Midbrain (tissue), 1 donor: ENCODE results near the gene TMEM9B.
"Not testable (repeated sequence)": the region's sequence is repeated elsewhere in the genome, so short reads cannot be mapped to it uniquely, and the experiment has no call there.

Source experiments
- DNase-seq: peaks from one replicate; lab custom pipeline; 2025; lab: John Stamatoyannopoulos, UW

TMEM9B gene

DNA sequence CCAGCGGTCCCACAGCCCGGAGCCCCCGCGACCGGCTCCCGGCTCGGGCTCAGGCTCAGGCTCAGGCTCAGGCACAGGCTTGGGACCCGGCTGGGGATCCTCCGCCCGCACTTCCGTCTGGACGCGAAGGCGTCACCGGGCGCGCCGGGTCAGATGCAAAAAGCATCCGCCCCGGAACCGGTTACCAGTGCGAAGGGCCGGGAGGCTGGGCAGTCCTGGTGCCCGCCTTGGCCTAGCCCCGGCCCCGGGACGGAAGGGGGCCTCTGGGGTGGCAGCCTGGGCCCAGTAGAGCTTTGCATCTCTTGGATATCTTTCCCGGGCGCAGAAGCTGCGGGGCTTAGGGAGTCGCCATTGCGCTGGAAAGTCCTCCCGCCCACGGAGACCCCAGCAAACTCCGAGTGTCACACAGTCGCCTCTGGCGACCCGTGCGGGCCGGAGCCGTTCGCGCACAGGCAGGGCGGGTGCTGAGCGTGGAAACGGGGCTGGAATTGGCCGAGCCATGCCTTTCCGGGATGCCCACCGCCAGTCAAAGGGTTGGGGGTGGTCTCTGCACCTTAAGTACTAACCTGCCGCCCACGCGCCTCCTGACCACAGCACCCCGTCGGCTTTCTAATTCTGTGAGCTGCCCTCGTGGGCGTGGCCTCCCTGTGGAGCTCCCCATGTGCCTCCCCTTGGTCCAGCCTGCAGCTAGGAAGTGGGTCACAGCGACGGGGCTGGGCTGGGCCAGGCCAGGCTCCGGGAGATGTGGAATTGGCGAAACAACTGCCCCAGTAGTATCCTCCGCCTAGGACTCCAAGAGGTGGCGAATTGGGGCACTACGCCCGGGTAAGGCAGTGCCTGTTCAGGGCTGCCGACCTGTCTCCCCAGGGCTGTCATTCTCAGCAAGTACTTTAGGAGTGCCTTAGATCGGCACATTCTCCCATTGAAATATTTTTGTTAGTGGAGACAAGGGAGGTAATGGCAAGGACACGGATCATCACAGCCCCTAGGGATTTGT is at the start of gene TMEM9B:
TSS of gene TMEM9B (minus strand) at position 119 of the 997 bp plus-strand sequence. CDS start 129 bp downstream, outside the sequence.
- peak; percentile 88 for DNase-seq

DNA sequence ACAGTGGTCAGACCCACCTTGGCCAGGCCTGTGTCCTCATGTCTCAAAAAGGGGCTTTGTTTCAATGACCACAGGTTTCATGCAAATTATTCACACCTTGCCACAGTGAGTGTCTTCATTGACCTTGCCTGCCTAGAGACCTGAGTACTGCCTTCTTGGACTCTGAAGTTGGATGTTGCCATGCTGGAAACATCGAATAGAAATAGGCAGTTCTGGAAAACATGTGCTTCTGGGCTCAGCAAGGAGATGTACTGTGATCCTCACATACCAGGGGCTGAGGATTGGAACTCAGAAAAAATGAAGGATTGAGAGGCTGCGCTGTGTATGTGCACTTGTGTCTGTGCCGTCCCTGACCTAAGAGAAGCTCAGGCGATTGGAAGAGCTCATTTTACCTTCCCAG is 49.1 kb upstream of the TMEM9B start:
- no peak for DNase-seq

DNA sequence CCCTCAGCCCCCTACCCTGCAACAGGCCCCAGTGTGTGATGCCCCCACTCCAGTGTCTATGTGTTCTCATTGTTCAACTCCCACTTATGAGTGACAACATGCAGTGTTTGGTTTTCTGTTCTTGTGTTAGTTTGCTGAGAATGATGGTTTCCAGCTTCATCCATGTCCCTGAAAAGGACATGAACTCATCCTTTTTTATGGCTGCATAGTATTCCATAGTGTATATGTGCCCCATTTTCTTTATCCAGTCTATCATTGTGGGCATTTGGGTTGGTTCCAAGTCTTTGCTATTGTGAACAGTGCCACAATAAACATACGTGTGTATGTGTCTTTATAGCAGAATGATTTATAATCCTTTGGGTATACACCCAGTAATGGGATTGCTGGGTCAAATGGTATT is 45.3 kb upstream of the TMEM9B start:
- not testable (repeated sequence) for DNase-seq

DNA sequence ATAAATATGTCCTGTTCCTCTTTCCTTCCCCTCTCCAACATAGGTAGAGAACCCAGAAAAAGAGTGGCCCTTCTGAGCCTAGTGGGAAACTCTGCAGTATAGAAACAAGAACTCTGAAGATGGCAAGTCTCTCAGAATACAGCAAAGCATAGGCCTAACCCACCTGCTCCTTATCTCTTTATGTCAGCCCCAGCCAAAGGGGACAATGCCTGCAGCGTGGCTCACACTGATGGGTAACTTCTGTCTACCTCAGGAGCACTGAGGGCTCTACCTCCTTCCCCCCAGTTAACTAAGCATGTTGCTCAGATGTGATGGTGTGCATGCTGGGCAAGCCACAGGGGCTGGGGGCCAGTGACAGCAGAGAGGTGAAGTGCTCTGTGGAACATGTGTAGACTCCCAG is 44.4 kb upstream of the TMEM9B start:
- DNase-seq, result no peak

DNA sequence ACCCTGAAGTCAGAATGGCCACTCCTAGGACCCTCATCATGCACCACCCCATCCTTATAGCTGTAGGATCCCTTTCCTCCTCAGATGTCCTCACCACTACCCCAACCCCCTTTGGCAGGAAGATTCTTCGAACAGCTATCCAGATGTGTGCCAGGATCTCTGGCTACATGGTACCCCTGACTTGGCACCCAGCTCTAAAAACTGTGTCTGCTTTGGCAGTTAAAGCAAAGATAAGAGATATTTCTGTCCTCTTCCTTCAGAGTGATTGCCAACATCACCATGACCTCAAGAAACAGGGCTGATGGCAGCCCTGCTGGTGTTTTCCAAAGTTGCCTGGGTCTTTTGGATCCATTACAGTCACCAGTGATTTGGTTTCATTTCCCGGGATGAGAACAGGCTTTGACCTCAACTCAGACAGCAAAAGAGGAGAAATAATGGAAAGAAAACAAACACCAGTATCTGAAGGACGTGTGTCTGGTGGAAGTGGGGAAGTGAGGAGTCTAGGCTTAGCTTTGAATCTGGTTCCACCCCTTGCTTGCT is 43.8 kb upstream of the TMEM9B start:
- no peak for DNase-seq

DNA sequence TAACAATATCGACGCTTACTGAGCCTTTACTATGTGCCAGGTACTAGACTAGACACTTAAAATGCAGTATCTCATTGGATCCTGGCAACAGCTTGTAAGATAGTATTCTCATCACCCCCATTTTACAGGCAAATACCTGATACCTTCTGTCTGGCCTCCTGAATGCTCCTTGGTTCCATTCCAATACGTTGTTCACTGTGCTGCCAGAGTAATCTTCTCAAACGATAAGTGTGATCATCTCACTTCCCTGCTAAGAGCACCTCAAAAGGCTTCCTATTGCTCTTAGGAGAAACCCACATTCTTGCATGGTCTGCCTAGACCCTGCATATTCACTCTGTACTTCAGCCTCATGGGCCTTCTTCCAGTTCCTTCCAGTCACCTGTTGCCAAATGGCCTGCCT is 40.8 kb upstream of the TMEM9B start:
- DNase-seq, result no peak

DNA sequence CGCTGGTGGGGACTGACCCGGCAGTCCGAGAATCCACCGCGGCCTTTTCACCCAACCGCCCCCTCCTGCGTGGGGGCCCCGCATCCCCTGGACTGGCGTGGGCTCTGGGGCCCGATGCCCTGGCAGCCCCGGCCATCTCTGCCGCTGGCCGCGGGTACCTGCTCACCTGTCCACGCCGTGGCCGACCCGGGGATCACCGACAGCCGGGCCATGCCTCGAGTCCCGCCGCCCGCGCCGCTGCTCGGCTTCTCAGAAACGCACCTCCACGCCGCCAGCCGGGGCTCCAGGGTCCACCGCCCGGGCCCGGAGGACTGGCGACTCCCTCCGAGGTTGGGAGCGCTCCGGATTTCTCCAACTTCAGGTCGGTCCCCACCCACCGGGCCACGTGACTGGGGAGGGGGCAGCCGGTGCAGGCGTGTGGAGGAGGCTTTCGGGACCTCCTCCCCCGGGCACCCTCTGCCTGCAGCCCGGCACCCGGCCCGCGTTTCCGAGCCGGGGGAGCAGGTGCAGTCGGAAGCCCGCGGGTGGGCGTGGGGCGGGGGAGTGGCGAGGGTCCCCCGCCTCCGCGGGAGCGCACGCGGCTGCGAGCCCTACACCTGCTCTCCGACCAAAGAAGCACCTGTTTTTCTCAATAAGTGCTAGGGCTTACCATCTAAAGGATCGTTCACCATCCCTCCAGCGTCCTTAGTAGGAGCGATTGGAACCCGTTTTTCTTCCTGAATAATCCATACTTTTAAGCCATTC is 40.1 kb upstream of the TMEM9B start:
- DNase-seq, result no peak

DNA sequence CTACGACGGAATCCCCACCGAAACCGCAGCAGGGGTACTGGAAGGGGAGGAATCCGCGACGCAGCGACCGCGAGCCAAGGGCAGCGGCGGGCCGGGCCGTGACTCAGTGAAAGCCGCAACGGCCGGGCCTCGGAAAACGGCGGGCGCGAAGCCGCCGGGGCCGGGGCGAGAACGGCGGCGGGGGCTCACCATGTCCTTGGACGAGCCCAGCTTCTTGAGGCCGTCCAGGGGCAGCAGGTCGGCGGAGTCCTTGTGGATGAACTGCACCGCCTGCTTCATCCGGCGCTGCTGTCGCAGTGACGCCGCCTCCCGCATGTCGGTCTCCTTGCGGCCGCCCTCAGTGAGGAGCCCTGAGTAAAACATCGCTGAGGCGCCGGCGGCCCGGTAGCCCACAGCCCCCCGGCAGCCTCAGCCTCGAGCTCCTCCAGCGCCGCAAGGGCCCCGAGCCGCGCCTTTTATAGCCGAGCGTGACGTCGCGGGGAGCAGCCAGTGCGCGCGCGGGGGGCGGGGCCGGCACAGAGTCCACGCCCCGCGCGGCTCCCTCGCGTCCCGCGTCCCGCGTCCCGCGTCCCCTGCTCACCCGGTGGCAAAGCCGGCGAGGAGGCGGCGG is 39.4 kb upstream of the TMEM9B start, which contains the start of gene NRIP3:
TSS of gene NRIP3 (minus strand) at position 429 of the 610 bp plus-strand sequence. CDS start at position 363, 66 bp downstream.
- DNase-seq, result peak; percentile 32

DNA sequence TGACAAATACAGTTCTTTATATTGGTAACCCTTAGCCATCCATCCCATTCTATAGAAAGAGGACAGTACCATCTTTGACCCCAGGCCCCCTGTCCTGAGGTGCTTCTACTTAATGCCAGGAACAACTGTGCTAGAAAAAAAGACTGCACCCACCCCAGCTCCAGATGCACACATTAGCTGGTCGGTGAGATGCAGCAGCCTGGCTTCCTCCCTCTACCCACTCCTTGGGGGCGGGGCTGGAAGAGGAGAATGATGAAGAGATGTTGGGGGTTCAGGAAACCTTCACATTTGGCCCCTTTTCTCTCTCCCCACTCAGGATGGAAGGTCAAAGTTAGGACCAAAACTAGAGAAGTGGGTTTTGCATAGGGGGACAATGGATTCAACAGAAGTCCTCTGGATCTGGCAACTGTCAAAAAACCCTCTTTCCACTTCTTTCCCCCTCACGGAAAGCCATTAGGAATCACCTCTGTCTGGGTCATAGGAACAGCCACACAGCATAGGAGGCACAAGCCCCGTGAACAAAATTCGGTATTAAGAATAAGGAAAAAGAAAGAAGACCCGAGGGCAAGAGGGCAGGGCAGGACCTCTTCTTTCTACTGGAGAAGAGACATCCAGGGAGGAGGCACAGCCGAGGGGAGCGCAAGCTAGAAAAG is 38.8 kb upstream of the TMEM9B start:
- DNase-seq, result no peak

DNA sequence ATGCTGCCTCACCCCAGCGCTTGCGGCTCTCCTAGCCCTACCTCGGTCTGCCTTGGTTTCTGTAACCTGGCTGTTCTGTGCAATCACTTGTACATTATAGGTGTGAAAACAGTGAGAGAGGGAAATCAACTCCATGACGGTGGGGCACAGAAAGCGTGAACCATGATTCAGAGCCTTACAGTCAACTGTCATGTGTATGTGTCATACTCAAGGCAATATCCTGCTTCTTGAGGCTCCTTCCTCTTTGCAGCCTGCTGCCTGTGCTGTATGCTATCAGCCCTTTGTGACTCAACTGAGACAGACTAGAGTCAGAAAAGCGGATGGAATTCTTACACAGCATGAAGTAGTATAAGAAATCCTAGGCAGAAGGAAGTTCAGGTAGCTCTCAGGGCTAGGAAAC is 37.5 kb upstream of the TMEM9B start:
- DNase-seq, result no peak

DNA sequence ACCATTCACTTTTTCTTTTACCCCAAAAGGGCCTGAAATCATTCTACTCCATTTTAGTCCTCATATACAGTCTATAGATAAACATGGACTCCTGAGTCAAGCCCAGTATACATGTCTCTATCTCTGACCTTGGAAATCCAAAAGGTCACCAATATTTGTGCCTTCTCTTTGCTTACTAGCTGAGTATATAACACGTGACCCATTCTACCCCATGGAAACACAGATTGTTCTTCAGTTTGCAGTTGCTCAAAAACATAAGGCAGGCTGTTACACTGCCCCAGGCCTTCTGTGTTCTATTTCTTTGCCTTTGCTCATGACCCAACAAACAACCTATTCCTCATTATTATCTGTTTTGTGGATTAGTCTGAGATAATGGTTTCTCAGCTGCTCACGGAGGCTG is 33.8 kb upstream of the TMEM9B start:
- no peak for DNase-seq

DNA sequence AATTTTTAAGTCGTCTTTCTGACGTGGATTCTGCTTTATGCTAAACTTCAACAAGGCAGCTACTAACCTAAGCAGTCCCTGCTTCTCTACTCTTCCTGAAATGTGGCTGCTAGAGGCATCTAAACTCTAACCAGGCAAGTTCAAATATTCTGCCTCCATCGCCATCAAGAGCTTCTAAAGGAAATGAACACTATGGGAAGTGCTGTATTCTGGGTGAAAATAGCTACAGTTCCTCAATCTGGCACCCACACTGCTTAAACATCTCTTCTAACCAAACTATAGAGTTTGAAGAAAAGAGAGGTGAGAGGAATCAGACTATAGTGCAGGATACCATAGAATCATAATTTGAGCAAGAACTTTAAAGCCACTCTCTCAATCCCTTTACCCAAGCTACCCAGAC is 33.2 kb upstream of the TMEM9B start:
- DNase-seq, result no peak

DNA sequence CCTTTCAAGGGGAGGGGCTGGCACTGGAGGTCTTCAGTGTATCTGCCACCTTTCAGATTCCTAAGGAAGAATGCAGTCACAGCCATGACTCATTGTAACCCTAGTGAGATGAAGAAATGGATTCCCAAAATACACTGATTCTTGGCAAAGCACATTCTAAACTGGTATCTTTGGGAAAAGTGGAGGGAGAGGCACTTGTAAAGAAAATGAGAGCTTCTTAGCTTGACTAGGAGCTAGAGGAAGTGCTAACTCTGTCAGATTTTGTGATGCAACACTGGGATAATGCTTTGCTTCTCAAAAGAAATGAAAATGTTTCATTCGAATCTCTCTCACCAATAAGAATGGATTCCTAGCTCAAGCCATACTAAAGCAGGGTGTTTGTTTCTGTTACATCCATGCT is 25.2 kb upstream of the TMEM9B start:
- no peak for DNase-seq

DNA sequence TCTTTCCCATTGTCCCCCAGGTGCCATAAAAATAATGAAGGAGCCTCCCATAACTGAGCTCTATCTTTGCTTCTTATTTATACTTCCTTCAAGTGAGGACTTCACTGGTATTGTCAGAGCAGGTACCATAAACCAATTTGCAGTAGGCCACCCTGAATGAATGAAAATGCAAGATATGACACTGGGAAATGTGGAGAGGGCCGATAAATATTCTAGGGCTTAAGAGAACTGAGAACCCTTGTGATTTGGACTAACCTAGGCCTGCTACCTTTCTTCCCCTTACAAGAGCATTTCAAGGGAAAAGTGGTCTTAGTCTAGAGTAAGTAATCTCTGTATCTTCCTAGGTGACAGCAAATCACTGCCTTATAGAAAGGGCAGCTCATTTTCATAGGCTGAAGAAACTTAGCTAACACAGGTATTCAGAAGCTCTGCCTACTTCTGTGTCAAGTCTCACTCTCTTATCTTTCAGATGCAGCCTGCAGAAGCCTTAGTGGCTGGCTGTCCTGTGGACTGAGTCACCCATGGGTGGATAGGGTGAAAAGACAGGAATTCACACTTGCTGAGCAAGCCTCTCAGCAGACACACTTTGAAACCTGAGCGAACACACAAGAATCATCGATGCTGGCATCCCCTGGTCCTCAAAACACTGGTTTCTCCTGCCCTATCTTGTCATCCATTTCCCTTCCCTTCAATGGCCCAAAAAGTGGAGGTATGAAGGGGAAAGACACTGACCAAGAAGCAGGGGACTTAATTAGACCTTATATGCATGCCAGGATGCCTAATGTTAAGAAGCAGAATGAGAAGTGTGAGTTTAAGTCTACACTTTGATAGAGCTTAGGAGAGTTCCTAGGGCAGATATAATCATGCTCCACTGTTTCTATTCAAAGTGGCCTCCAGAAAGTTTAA is 24.3 kb upstream of the TMEM9B start:
- DNase-seq, result no peak

DNA sequence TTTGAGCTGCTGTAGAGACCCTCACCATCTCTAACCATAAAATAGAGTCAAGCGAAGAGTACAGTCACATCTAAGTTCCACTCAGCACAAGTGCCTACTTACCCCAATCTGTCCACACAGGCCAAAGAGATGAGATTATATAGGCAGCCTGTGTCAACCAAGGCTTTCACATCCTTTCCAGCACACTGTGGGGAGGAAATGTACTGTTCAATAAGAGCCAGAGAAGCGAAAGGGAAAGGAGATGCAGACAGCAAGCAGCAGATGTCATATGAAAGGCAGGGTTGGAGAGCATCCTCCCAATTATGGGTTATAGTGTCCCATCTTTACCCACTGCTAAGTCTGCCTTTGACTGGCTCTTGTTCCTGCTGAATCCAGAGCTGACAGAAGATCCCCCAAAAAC is 23.2 kb upstream of the TMEM9B start:
- no peak for DNase-seq

DNA sequence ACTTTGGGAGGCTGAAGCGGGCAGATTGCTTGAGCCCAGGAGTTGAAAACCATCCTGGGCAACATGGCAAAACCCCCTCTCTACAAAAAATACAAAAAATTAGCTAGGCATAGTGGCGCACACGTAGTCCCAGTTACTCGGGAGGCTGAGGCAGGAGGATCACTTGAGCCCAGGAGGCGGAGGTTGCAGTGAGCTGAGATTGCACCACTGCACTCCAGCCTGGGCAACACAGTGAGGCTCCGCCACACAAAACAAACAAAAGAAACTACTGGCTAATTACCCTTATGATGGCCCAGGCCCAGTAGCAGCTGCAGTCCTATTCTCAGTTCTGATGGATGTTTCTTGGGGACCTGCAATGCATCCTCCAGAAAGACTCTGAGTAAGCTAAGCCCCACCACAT is 22.5 kb upstream of the TMEM9B start:
- DNase-seq, result not testable (repeated sequence)

DNA sequence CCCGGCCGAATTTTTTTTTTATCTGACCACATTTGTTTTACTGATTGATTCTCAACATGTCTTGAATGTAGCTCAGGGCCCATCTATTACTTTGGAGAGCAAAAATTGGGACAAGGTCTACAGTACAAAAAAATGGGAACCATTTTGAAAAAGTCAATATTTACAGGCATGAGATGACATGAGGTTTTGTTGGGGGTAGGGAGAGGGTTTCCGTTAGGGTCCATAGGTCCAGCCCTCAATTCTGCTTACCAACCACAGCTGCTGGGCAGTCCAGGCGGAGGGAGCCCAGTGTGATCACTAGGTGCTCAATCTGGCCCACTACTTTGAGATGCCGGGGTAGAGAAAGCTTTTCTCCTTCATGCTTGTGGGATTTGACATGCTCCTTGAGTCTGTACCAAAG is 21.2 kb upstream of the TMEM9B start:
- DNase-seq, result no peak

DNA sequence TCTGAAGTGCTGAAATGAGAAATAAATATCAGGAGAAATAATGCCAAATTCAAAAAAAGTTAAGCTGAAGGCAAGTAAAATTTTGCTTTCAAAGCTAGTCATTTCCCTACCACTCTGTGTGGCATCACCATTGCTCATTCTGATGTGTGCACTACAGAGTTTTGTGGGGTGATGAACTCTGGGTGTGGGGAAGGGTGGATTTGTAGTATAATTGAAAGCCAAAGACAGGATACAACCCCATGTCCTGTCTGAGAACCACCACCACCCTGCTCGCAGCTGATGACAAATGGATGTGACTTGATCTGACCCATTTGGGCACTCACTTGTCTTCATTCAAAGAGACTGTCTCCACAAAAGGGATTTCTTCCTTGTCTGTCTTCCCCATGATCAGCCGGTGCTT is 19.3 kb upstream of the TMEM9B start:
- no peak for DNase-seq

DNA sequence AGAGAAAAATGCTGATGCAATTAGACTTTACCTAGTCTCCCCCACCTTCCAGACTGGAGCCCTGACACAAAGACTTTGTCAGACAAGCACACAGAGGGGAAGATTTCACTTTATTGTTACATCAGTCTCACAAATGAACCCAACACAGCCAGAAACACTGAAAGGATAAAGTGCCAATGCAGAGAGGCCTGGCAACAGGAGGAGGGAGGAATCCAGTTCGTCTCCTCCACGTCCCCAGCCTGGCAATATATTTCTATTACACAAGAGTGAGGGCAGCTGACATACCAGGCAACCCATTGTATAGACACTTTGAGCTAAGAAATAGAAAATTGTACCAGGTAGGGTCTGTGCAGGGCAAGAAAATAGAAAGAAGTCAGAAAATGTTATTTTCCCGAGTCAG is 16.2 kb upstream of the TMEM9B start:
- DNase-seq, result no peak

DNA sequence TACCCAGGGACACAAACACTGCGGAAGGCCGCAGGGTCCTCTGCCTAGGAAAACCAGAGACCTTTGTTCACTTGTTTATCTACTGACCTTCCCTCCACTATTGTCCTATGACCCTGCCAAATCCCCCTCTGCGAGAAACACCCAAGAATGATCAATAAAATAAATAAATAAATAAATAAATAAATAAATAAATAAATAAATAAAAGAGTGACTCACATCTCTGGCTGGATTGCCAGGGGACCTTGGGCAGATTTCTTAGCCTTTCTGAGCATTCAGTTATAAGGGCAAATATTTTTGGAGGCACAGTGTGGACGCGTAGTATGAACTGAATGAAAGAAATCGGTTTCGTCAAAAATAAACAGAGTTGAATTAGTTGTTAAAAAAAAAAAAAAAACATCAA is 15.1 kb upstream of the TMEM9B start:
- DNase-seq, result not testable (repeated sequence)

DNA sequence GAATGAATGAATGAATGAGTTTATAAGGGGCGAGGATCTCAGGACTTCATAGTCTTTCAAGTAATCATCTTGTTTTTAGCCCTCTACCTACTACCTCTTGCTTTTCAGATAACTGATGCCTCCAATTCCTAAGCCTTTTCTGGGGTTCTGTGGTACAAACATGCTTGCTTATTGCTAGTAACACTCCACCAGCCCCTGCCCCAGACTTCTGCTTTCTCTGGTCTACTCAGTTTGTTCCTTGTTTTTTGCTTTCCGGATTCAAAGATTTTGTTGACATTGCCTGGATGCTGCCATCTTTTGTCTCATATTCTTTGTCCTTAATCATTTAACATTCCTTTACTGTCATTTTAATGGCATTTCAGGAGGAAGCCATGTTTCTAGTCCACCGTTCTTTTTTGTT is 8.9 kb upstream of the TMEM9B start:
- DNase-seq, result no peak
